Fibroblast of lung (primary cell): ENCODE data around the gene CCDC152.

Experiments used
- CTCF ChIP-seq, 2 donors: IDR thresholded peaks in 1 of 2; conservative IDR thresholded peaks in 1 of 2; 1 replicate in 1 of 2; 2 replicates in 1 of 2; pipeline ENCODE4 v1.5.1; 2011 to 2012; ENCODE audit warnings: low read length in 2 of 2, control low read depth in 1 of 2, inconsistent platforms in 1 of 2, low read depth in 1 of 2, mild to moderate bottlenecking in 1 of 2
- EZH2 ChIP-seq: IDR thresholded peaks from 2 replicates; pipeline ENCODE4 v1.5.1; 2012; ENCODE audit warnings: low read length, control low read depth, mild to moderate bottlenecking; ENCODE audit errors: missing control alignments

DNA sequence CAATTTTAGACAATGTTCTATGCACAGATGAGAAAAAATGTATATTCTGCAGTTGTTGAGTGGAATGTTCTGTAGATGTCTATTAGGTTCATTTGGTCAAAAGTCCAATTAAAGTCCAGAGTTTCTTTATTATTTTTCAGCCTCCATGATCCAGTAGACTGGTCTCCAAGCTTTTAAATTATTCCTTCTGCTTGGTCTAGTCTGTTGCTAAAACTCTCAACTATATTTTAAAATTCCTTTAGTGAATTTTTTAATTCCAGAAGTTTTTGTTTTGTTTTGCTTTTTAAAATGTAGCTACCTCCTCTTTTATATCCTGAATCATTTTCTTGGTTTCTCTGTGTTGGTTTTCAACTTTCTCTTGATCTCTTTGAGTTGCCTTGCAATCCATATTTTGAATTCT lies 30.5 kb downstream of the CCDC152 start:
- TF ChIP-seq CTCF (conservative IDR thresholded peaks at IDR 0.05 in 1 of 2, IDR thresholded peaks at IDR 0.05 in 1 of 2; ENCODE audit: low read depth in 1 of 2, low read length in 2 of 2) (no peak), EZH2 (no peak)
